Prostate gland (tissue), 2 donors: ENCODE results near the gene KNCN.

Experiments used
- POLR2AphosphoS5 ChIP-seq: sonication (generic); formaldehyde crosslinking; IDR thresholded peaks from one replicate; pipeline ENCODE4 v1.6.1; 2017; ENCODE audit warnings: antibody characterized with exemption
- TF ChIP-seq, protein P1 (sequence below), 4 experiments: fragments of 200-600 bp in 2 of 4; fragments of 450-650 bp in 2 of 4; sonication (generic) in 2 of 4; IDR thresholded peaks; 1 replicate in 3 of 4; 2 replicates in 1 of 4; pipeline ENCODE4 v1.5.1; 2016 to 2019; ENCODE audit warnings: antibody characterized with exemption in 4 of 4, mild to moderate bottlenecking in 2 of 4, moderate library complexity in 2 of 4

DNA sequence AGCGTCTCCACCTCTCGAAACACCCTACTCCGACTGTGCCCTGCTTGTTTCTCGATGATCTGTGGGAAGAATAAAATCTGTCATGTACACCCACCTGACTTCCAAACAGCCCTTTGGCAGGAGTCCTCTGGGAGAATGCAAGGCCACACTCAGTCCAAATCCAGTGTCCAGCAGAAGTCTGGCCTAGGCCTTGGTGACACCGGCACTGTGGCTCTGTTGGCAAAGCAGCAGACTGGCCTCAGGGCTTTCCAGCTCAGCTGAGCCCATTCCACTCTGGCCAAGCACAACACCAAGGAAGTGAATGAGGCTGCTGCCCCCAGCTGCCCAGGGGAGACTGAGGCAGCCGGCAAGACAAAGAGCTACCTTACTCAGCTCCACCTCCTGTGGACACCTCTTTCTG, 25.1 kb upstream of the KNCN start:
- TF ChIP-seq, protein P1, sequence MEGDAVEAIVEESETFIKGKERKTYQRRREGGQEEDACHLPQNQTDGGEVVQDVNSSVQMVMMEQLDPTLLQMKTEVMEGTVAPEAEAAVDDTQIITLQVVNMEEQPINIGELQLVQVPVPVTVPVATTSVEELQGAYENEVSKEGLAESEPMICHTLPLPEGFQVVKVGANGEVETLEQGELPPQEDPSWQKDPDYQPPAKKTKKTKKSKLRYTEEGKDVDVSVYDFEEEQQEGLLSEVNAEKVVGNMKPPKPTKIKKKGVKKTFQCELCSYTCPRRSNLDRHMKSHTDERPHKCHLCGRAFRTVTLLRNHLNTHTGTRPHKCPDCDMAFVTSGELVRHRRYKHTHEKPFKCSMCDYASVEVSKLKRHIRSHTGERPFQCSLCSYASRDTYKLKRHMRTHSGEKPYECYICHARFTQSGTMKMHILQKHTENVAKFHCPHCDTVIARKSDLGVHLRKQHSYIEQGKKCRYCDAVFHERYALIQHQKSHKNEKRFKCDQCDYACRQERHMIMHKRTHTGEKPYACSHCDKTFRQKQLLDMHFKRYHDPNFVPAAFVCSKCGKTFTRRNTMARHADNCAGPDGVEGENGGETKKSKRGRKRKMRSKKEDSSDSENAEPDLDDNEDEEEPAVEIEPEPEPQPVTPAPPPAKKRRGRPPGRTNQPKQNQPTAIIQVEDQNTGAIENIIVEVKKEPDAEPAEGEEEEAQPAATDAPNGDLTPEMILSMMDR (IDR thresholded peaks at IDR 0.05) = no peak
- no peak for TF ChIP-seq POLR2AphosphoS5
